GM18520 (cell line): Measurements from ENCODE around the gene HBB.

Experiments
- ATAC-seq: cut with Tn5 transposase; IDR thresholded peaks from one replicate; pipeline ENCODE4 v1.9.1; 2021; ENCODE audit not compliant: unreplicated experiment

Gene HBB

GRCh38 chr11:5228124-5228523 is 1.3 kb upstream of the HBB start:
- ATAC-seq, result no peak

DNA sequence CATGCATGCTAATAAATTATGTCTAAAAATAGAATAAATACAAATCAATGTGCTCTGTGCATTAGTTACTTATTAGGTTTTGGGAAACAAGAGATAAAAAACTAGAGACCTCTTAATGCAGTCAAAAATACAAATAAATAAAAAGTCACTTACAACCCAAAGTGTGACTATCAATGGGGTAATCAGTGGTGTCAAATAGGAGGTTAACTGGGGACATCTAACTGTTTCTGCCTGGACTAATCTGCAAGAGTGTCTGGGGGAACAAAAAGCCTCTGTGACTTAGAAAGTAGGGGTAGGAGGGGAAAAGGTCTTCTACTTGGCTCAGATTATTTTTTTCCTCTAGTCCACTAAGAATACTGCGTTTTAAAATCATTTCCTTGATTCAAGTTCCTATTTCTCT is 810 bp upstream of the HBB start:
- no peak for ATAC-seq

DNA sequence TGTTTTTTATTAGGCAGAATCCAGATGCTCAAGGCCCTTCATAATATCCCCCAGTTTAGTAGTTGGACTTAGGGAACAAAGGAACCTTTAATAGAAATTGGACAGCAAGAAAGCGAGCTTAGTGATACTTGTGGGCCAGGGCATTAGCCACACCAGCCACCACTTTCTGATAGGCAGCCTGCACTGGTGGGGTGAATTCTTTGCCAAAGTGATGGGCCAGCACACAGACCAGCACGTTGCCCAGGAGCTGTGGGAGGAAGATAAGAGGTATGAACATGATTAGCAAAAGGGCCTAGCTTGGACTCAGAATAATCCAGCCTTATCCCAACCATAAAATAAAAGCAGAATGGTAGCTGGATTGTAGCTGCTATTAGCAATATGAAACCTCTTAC is 1.4 kb downstream of the HBB start:
- ATAC-seq, result no peak

DNA sequence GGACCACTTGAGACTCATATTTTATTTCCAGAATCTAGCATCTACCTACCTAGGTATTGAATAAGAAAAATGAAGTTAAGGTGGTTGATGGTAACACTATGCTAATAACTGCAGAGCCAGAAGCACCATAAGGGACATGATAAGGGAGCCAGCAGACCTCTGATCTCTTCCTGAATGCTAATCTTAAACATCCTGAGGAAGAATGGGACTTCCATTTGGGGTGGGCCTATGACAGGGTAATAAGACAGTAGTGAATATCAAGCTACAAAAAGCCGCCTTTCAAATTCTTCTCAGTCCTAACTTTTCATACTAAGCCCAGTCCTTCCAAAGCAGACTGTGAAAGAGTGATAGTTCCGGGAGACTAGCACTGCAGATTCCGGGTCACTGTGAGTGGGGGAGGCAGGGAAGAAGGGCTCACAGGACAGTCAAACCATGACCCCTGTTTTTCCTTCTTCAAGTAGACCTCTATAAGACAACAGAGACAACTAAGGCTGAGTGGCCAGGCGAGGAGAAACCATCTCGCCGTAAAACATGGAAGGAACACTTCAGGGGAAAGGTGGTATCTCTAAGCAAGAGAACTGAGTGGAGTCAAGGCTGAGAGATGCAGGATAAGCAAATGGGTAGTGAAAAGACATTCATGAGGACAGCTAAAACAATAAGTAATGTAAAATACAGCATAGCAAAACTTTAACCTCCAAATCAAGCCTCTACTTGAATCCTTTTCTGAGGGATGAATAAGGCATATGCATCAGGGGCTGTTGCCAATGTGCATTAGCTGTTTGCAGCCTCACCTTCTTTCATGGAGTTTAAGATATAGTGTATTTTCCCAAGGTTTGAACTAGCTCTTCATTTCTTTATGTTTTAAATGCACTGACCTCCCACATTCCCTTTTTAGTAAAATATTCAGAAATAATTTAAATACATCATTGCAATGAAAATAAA is 2.1 kb downstream of the HBB start:
- no peak for ATAC-seq

DNA sequence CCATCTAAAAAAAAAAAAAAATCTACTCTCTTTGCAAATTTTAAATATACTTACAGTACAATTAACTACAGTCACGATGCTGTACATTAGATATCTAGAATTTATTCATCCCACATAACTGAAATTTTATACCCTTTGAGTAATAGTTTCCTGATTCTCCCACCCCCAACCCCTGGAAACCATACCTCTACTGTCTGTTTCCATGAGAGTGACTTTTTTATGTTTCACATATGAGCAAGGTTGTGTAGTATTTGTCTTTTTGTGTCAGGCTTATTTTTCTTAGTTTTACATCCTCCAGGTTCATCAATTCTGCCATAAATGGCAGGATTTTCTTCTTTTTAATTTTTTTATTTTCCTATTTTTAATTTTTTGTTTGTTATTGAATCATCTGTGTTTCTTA is 3.2 kb downstream of the HBB start:
- ATAC-seq, result no peak

- no peak for ATAC-seq
Observed at GRCh38 chr11:5223146-5223545, 3.7 kb downstream of the HBB start.

- ATAC-seq, result no peak
Observed at GRCh38 chr11:5210376-5210885, 16.4 kb downstream of the HBB start.

- no peak for ATAC-seq
Observed at GRCh38 chr11:5204787-5205186, 22.1 kb downstream of the HBB start.

- ATAC-seq, result no peak
Observed at GRCh38 chr11:5203366-5203765, 23.5 kb downstream of the HBB start.

- no peak for ATAC-seq
Observed at GRCh38 chr11:5200582-5200981, 26.3 kb downstream of the HBB start, which contains the start of gene OR51V1. OR51V1 (minus strand) TSS chr11:5200682; CDS start chr11:5200682, 0 bp downstream.

- no peak for ATAC-seq
Observed at GRCh38 chr11:5198285-5198684, 28.6 kb downstream of the HBB start.

DNA sequence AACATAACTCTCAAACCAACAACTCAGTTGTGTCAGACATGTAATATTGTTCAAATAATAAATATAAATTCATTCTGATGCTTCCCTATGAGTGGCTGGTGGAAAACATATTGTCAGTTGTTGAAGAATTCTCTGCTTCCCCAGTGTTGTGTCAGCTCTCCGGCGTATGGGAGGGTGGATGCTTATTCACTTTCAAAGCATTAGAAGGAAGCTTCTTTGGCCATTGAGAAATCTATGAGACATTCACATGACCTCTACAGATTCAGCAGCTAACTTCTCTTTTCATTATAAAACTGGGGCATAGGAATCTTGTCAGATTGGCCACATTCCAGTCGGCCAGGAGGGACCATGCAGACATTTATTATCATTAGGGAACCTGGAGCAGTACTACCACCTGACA is 29.3 kb downstream of the HBB start:
- no peak for ATAC-seq

DNA sequence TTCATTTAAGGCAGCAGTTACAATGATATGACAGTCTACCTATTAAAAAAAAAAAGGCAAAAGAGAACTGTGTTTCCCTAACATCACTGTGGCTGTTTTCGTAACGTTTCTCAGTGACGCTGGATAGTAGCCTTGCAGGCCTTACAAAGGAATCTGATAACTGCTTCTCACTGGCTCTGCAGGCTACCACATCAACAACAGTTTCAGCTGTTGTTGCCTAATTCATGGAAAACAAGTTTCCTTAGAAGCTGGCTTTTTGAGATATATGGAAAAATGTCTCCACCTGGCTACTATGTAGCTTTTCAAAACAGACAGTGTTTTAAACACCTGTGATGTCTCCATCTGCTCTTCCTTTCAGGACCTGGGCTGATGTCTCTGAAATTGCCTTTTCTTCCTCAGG is 30.1 kb downstream of the HBB start:
- ATAC-seq, result no peak

DNA sequence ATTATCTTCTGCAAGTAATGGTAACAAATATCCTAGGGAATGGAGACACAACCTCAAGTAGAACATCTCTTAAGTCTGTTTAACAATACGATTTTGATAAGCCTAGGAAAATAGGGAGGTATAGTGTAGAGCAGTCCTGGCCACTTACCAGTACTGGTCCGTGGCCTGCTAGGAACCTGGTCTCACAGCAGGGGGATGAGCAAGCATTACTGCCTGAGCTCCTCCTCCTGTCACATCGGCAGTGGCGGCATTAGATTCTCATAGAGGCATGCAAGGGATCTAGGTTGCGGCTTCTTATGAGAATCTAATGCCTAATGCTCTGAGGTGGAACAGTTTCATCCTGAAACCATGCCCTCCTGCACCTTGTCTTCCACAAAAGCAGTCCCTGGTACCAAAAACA is 30.8 kb downstream of the HBB start:
- ATAC-seq, result no peak

DNA sequence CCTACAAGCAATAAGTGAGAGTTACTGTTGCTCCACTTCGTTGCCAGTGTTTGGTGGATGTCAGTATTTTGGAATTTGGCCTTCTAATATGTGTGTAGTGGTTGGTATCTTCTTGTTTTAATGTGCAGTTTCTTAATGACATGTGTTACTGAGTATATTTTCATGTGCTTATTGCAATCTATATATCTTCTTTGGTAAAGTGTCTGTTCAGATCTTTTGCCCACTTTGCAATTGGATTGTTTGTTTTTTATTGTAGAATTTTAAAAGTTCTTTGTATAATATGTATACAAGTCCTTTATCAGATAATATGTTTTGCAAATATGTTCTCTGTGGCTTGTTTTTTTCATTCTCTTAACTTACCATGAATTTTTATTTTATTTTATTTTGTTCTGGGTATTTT is 34.1 kb downstream of the HBB start:
- no peak for ATAC-seq

- ATAC-seq, result no peak
Observed at GRCh38 chr11:5188201-5188600, 38.7 kb downstream of the HBB start.

- ATAC-seq, result no peak
Observed at GRCh38 chr11:5178046-5178837, 48.6 kb downstream of the HBB start.
